GM21423 (cell line): ENCODE data around the gene ALOX12B.
"Not testable (repeated sequence)": the region's sequence is repeated elsewhere in the genome, so short reads cannot be mapped to it uniquely, and the experiment has no call there.

Source experiments
- ATAC-seq: cut with Tn5 transposase; IDR thresholded peaks from one replicate; pipeline ENCODE4 v1.9.1; 2021; ENCODE audit warnings: mild to moderate bottlenecking, moderate library complexity; ENCODE audit not compliant: unreplicated experiment

Gene ALOX12B

GRCh38 chr17:8046929-8047768 lies 40.4 kb downstream of the ALOX12B start:
- no peak for ATAC-seq

GRCh38 chr17:8046306-8046928 lies 41.1 kb downstream of the ALOX12B start:
- ATAC-seq, result no peak

DNA sequence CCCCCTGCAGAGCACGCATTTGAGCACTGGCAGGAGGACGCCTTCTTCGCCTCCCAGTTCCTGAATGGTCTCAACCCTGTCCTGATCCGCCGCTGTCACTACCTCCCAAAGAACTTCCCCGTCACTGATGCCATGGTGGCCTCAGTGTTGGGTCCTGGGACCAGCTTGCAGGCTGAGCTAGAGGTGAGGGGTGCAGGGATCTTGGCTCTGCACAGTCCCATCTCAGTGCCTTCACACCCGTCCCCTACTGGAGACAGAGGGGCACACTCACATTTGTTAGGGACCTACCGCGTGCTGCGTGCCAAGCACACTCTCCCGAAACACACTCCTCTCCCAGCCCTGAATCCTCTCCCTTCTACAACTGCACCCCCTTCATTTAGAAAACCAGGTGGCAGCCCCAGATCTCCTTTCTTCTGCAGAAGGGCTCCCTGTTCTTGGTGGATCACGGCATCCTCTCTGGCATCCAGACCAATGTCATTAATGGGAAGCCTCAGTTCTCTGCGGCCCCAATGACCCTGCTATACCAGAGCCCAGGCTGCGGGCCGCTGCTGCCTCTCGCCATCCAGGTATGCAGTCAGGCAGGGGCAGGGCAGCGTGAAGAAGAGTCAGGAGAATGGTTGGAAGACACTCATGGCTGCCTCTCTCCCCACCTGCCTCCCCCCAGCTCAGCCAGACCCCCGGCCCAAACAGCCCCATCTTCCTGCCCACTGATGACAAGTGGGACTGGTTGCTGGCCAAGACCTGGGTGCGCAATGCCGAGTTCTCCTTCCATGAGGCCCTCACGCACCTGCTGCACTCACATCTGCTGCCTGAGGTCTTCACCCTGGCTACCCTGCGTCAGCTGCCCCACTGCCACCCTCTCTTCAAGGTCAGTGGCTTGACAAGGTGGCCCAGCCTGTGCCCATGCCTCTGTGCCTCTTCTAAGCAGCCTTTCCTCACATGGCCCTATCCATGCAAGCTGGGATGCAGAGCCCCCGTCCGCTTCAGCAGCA lies 42.4 kb downstream of the ALOX12B start:
- no peak for ATAC-seq

GRCh38 chr17:8041979-8042378 lies 45.5 kb downstream of the ALOX12B start:
- no peak for ATAC-seq

- no peak for ATAC-seq
These were observed 46.1 kb downstream of the ALOX12B start for GRCh38 chr17:8041249-8041928.

DNA sequence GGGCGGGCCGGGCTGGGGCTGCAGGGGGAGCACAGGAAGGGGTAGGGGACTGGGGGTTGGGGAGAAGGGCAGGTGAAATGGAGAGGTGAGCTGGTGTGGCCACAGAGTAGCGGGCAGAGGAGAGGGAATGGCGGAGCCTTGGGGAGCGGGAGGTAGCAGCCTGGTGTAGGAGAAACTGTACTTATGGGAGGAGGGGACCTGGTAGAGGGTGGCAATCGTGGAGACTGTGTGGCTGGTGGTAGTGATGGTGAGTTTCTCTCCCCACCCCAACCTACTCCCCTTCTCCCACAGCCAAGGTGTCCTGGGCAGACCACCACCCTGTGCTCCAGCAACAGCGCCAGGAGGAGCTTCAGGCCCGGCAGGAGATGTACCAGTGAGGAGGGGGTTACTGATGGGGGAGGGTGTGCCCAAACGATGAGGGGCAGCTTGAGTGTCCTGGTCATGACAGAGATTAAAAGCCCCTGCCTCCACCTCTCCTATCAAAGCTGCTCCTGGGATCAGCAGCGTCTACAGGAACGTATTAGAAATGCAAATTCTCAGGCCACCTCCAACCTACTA lies 47.8 kb downstream of the ALOX12B start:
- ATAC-seq, result no peak

GRCh38 chr17:8038954-8039610 lies 48.4 kb downstream of the ALOX12B start, which contains the start of gene ALOX15B:
Gene ALOX15B, plus strand, starts transcription at chr17:8039059. Its CDS starts 97 bp downstream, at chr17:8039156.
- ATAC-seq, result no peak

GRCh38 chr17:8032442-8032841 lies 55.1 kb downstream of the ALOX12B start:
- ATAC-seq, result no peak

GRCh38 chr17:8031950-8032349 lies 55.6 kb downstream of the ALOX12B start:
- no peak for ATAC-seq

GRCh38 chr17:8031261-8031661 lies 56.3 kb downstream of the ALOX12B start:
- no peak for ATAC-seq

DNA sequence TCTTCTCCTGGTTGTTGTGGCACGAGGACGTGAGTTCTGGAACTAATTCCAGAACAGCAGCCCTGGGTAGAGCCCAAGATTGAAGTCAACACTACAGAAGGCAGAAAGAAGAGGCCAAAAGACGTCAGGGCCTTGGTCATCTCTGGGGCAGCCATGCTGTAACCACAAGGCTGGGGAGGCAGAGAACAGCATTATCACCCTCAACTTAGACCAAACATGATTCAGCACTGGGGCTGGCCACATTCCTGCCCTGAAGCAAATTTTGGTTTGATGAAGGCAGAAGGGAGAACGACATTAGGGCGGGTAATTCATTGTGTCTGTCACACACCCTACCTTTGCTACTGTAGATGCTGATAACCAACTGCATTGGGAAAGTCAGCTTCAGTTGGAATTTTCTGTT lies 58.4 kb downstream of the ALOX12B start:
- no peak for ATAC-seq

DNA sequence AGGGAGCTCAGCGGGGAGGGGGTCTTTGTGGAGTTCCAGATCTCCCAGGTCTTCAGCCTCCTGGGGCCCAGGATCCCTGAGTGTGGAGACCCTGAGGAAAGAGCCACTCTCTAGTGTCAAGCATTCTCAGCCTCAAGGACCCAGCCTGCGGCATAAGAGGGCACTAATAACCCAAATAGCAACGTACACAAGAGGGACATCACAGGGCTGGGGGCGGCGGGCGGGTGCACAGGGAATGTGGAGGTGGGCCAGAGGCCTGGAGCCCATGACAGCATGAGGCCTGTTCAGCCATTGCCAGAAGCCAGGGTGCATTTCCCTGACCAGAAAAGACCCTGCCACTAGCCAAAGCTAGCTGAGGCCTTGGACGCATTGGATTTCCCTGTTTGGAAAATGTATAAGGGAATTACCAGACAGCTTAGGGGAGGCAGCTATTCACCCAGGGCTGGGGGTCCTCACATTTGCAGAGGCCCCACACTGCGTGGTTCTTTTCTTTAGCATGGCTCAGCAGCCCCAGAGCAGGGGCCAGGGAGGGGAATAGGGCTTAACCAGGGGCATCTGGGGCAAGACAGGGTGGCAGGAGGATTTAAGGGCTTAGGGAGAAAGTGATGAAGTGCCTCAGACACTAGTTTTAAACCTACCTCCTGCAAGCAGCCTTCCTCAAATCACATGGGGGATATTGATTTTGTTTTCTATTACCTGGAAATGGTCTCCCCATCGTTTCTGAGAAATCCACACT lies 62.2 kb downstream of the ALOX12B start:
- no peak for ATAC-seq

DNA sequence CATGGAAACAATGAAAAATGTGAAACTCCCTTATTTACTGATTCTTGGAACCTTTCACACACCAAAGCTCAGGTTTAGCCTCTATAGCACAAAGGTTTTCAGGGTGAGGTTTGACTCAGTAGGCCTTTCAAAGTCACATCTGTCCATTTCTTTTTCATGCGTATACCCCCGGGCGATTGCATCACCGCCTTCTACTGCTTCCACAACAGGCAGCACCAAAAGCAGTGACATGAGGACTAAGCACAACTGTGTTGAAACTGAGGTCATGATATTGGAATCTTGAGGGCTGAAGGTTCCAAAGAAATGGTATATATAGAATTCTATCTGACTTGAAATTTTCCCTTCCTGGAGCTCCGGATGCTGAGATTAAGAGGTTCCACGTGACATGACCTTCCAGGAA lies 63.4 kb downstream of the ALOX12B start:
- ATAC-seq, result not testable (repeated sequence)
